GM12872 (cell line): ENCODE data around the gene SFXN3.

Experiments
- TF ChIP-seq, protein P1 (sequence below): IDR thresholded peaks from 3 replicates; pipeline ENCODE4 v1.5.1; 2011; ENCODE audit warnings: low read depth, mild to moderate bottlenecking, low read length, moderate library complexity; ENCODE audit not compliant: insufficient read depth

The SFXN3 gene

DNA sequence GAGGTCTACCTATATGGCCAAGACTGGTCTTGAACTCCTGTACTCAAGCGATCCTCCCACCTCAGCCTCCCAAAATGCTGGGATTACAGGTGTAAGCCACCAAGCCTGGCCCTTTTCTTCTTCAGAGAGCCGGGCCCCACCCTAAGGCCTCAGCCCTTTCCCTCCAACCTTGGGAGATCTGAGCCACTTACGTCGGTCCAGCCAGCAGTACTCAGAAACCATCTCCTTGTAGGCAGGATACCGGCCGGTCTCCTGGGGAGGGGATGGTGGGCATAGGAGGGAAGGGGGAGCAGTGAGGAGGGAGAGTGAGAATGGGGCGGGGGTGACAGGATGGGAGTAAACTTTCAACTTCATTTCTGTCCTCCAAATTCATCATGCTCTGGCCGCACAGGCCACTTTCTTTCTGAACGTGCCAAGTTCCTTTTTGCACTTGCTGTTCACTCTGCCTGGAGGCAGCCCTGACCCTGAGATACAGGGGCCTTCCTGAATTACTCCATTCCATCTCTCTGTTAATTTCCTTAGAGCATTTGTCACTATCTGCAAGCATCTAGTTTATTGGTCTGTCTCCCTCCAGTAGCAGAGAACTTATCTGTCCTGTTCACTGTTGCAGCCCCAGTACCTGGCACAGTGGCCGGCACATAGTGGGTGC is 10.5 kb upstream of the SFXN3 start:
- TF ChIP-seq, protein P1, sequence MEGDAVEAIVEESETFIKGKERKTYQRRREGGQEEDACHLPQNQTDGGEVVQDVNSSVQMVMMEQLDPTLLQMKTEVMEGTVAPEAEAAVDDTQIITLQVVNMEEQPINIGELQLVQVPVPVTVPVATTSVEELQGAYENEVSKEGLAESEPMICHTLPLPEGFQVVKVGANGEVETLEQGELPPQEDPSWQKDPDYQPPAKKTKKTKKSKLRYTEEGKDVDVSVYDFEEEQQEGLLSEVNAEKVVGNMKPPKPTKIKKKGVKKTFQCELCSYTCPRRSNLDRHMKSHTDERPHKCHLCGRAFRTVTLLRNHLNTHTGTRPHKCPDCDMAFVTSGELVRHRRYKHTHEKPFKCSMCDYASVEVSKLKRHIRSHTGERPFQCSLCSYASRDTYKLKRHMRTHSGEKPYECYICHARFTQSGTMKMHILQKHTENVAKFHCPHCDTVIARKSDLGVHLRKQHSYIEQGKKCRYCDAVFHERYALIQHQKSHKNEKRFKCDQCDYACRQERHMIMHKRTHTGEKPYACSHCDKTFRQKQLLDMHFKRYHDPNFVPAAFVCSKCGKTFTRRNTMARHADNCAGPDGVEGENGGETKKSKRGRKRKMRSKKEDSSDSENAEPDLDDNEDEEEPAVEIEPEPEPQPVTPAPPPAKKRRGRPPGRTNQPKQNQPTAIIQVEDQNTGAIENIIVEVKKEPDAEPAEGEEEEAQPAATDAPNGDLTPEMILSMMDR, result no peak

DNA sequence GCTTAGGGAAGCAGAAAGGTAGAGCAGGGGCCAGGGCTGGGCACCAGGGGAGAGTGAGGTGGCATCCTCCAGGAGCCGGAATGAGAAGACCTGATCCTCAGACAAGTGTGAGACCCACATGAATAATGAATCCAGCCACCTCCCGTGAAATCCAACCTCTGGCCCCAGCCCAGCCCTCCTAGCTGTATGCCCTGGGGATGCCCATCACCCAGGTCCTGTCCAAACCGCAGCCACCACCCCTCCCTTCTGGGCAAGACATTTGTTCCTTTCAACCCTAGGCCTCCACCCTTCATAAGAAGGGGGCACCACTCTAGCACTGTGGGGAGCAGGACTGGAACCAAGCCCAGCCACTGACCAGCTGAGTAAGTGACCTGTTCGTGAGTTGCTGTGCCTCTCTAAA is 9.8 kb upstream of the SFXN3 start:
- TF ChIP-seq, protein P1, result no peak

DNA sequence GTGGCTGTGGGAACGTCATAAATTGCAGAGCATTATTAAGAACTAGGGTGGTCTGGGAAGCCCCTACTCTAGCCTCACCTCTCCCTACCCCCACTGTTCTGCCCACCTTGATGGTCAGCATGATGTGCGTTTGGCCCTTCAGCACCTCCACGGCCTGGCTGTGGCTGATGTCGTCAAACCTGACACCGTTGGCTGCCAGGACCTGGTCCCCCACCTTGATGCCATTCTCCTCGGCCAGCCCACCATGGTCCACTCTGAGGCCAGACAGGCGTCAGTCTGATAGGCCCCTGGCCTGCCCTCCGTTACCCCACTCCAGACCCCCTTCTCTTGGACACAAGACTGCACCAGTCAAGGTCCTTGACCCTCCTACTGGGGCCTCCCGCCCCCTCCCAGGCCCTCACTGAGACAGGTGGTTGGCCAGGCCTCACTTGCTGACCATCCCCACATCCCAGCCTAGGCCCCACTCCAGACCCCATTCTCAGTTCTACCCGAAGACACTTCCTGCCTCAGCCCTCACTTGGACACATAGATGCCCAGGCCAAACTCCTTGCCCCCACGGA is 9.3 kb upstream of the SFXN3 start:
- TF ChIP-seq, protein P1, result no peak

DNA sequence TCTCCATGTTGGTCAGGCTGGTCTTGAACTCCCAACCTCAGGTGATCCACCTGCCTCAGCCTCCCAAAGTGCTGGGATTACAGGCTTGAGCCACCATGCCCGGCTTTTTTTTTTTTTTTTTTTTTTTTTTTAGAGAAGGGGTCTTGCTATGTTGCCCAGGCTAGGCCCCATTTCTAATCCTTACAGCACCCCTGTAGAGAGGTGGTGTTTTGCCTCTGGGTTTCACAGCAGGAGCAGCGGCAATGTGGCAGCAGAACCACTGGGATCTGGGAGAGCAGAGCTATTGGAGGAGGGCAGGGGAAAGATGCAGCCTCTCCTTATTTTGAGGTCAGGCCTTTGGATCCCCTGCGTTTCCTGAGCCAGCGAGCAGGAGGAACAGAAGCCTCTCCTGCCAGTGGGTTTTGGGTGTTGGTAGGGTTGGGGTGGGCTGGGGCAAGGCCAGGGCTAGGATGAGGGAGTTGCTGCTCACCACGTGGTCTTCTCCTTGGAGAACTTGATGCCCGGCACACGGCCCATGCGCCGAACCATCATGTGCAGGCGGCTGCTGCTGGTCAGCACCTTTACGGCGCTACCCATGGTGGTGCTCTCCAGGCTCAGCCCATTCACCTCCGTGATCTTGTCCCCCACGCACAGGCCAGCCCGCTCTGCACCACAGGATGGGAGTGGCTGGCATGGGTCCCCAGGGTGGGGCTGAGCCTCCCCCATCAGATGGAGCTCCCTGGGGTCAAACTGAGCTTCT is 7.9 kb upstream of the SFXN3 start:
- TF ChIP-seq, protein P1, result no peak

DNA sequence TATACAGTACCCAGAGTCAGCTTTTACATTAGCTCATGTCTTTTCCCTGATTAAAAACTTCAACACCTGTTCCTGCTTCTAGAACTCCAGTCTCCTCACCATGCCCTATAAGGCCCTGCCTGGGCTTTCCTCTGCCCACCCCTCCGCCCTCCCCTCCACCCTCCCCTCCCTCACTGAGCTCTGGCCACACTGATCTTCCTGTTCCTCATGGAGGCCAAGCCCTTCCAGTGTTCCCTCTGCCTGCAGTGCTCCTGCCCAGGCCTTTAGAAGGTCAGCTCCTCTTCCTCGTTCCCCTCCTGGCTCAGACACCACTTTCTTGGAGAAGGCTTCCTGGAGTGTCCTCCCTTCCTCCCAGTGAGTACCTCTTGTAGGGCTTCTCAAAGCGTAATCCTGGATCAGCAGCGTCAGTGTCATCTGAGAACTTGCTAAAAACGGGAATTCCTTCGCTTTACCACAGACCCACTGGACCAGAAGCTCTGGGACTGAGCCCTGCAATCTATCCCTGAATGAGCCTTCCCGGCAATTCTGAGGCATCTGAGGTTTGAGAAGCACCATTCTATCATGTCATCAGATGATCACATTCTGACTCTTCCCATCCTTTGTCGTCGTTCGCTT is 3.8 kb upstream of the SFXN3 start:
- TF ChIP-seq, protein P1, result no peak

DNA sequence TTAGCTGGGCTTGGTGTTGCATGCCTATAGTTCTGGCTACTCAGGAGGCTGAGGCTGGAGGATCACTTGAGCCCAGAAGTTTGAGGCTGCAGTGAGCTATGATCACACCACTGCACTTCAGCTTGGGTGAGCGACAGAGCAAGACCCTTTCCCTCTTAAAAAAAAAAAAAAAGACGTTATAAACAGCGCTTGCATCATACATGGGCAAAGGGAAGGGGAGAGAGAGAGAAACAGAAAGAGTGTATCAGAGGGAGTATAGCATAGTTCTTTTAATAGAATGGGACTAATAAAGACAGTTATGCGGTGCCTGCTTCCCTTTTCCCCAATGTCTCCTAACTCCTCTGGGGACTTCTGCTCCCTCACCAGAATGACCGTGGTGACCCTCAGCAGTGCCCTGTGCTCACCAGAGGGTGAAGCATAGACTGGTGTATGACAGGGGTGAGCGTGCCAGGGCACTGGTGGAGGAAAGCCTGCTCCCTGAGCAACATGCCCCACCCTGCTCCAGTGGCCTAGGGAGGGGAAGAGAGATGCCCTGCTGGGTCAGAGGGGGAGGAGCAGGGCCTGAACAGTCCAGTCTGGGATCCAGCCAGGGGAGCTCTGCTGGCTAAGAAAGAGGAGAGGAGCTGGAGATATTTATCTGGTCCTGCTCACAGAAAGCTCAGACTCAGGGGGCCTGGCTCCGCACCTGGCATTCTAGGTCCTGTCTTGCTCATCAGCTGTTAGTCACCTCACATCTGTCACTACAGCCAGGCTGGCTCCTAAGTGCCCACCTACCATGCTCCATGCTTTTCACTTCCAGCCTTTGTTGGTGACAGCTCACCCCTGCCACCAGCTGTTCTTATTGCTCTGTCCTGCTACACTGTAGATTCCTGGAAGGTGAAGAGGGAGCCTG is 2.3 kb upstream of the SFXN3 start:
- TF ChIP-seq, protein P1, result no peak
